Inflammatory macrophage (primary cell): ENCODE measurements around the gene ASB6.
"Not testable (repeated sequence)": the region's sequence is repeated elsewhere in the genome, so short reads cannot be mapped to it uniquely, and the experiment has no call there.

ENCODE experiments used
- DNase-seq, 2 donors: peaks; one replicate each; pipeline ENCODE4 v3.0.0-alpha.2; 2020 to 2022

Gene ASB6

DNA sequence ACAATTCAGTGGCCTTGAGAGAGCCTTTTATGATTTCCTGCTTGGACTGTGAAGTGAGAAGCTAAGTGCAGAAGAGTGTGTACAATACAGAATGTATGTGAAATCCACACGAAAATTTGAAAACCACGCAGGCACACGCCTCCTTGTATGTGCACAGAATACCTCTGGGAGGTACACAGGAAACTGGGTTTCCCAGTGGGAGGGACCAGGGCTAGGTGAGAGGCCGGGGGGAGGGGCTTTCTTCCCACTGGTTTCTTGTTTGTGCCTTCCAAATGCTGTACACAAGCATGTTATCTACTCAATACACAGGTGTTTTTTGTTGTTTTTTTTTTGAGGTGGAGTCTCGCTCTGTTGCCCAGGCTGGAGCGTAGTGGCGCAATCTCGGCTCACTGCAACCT, 37.2 kb downstream of the ASB6 start:
- DNase-seq = no peak

GRCh38 chr9:129604056-129604765, 37.7 kb downstream of the ASB6 start:
- no peak for DNase-seq

DNA sequence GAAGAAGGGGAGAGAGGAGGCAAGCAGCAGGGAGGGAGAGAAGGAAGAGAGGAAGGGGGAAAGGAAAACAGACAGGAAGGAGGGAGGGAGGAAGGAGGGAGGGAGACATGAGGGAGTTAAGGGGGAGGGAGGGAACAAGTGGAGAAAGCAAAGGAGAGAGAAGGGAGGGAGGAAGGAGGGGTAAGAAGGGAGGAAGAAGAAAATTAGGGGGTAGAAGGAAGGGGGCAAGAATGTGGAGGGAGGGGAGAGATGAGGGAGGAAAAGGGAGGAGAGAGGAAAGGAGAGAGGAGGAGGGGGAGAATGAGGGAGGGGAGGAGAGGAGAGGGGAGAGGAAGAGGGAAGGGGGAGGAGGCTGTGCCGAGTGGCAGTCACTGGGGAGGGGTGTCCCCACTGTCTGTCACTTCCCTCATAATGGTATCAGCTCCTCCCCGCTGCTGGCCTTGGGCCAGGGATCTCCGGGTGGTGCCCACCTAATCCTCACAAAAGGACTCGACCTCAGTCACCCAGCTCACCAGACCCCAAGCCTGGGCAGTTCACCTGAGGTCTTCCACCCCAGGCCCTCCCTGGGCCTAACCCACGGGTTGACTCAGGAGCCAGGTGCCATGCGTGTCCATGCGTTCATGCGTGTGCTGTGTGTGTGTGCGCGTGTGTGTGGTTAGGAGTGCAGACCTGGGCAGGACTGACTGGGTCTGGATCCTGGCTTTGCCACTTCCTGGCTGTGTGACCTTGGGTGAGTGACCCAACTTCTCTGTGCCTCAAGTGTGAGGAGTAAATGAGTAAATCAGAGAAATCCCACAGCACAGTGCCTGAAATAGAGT, 39.1 kb downstream of the ASB6 start:
- no peak for DNase-seq

GRCh38 chr9:129601082-129601674, 40.8 kb downstream of the ASB6 start:
- DNase-seq = no peak

DNA sequence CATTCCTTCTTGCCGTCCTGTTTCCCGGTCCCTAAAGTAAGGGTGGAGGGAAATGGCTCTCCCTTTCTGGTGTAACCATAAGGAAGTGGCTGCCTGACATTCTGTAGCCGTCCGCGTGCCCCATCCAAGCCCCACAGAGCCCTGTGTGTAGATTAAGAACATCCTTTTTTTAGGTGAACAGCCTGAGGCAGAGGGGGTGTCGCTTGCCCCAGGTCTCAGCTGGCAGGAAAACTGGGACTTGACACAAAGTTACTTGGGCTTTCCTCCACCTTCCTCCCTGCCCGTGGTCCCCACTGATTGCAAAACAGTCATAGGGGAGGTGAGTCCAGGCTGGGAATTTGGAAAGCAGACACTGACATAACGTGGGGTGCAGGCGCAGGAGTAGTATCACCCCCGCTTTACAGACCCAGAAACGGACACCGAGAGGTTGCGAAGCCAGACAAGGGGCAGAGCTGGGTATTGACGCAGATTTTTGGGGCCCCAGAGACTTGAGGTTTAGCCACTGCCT, 43.8 kb downstream of the ASB6 start:
- peak in 1 of 2 donors; percentile 36 for DNase-seq

- no peak for DNase-seq
Measured at GRCh38 chr9:129597355-129598088, 44.4 kb downstream of the ASB6 start.

- DNase-seq = peak in 1 of 2 donors; percentile 25
Measured at GRCh38 chr9:129596541-129597331, 45.2 kb downstream of the ASB6 start.

GRCh38 chr9:129595903-129596540, 45.9 kb downstream of the ASB6 start:
- peak; percentile 82 to 91 for DNase-seq

GRCh38 chr9:129595311-129595741, 46.6 kb downstream of the ASB6 start:
- peak in 1 of 2 donors; percentile 31 for DNase-seq

DNA sequence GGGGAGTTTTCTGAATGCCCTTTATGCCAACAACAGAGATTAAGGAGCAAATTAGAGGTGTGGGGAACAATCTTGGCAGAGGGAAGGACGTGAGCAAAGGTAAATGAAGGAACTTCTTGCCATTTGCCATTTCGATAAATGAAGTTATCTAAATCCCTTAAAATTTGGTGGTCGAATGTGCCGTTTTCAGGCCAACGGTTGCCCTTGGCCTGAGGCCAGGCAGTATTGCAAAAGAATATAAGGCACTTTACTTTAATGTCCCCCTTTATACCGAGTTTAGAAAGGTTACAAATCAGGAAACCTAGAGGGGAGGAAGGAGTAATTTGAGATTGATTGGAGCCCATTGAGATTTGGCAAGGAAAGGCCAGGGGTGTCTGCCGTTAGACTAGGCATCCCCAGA, 47.3 kb downstream of the ASB6 start:
- DNase-seq = no peak

DNA sequence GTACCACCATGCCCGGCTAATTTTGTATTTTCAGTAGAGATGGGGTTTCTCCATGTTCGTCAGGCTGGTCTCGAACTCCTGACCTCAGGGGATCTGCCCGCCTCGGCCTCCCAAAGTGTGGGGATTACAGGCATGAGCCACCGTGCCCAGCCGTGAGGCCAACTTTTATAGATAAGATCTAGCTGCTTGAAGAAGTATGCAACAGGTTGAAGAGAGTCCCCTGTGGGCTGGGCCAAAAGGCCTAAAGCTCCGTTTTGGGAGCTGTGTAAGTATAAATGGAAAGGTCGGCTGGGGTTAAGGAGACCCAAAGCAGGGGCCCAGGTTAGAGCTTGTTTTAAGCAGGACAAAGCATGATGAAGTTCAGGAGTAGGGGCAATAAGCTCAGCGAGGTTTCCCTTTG, 49.2 kb downstream of the ASB6 start:
- DNase-seq = not testable (repeated sequence)

GRCh38 chr9:129591916-129592315, 50.0 kb downstream of the ASB6 start:
- no peak for DNase-seq

DNA sequence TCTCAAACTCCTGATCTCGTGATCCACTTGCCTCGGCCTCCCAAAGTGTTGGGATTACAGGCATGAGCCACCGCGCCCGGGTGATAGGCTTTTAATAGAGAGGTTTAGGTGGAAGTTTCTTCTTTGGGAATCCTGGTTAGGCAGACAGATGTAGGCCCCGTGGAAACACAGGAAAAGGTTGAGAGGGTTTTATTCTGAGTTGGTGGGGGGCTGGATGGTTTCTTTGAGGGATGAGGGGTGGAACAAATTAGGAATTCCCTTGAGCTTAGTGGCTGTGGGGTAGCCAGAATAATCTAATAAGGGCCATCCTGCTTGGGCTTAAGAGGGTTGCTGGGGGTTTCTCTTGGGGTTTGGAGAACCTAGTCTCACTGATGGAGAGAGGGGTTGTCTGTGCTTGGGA, 51.5 kb downstream of the ASB6 start:
- DNase-seq = no peak

GRCh38 chr9:129587487-129588262, 54.3 kb downstream of the ASB6 start:
- DNase-seq = no peak

DNA sequence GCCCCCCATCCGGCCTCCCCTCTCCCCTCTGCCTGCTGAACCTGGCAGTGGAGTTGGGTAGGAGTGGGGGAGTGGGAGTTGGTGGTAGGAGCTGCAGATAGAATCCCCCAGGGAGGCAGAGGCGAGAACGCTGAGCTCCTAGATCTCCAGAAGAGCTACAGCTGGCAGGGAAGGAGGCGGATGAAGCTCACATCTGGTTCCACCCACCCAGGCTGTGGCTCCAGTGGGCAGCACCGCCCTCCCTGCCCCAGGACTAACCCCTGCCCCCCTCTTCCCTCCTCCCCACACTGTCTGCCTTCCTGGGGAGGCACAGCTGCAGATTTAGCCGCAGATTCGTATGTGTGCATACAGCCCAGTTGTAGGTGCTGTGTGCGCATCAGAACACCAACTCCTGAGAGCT, 55.3 kb downstream of the ASB6 start:
- no peak for DNase-seq

- no peak for DNase-seq
Measured at GRCh38 chr9:129586245-129586644, 55.7 kb downstream of the ASB6 start.

DNA sequence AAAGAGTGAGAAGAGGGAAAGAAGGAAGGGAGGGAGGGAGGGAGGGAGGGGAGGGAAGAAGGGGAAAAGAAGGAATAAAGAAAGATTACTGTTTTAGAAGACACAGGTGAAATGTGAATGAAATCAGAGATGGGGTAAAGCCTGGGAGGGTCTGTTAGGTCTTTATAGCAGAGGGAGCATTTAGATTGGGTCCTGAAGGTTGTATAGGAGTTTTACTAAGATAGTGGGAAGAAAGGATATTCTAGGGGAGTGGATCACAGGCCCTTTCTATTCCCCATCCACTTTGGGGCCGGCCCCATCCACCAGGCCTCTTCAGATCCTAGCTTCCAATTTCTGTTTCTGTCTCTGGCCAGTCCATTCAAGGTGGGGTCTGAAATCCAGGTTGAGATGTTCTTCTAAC, 56.6 kb downstream of the ASB6 start:
- no peak for DNase-seq
